NCI-H2107 (cell line): ENCODE measurements around the gene ANKFY1.
"Not testable (repeated sequence)": the region's sequence is repeated elsewhere in the genome, so short reads cannot be mapped to it uniquely, and the experiment has no call there.

Experiments used
- DNase-seq: peaks from one replicate; lab custom pipeline; 2025; lab: John Stamatoyannopoulos, UW

The ANKFY1 gene

DNA sequence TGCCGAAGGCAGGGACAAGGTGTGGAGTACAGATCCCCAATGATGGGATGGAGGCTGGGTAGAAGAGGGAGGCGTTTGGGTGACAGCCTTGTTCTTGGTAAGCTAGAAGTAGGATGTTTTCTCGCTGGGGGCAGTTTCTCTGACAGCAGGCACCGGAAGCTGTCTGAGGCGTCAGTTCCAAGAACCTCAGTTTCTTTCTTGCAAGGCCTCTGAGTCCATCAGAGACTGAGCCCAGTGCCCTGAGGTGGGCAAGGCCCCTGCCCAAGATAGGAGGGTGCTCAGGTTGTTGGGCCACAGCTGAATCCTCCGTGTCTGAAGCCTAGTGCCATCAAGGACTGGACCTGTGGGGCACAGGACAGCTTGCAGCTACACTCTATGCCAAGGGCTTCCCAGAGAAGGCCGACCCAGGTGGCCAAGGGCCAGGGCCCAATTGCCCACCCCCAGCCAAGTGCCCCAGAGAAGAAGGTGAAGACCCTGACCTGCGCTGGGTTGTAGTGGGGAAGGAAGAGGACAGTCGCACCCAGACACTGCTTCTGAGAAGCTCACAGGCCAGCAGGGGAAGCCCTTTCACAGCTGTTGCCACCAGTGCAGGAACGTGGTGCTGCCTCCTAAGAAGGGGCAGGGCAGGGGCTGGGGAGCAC lies 107.7 kb downstream of the ANKFY1 start:
- DNase-seq, result no peak

DNA sequence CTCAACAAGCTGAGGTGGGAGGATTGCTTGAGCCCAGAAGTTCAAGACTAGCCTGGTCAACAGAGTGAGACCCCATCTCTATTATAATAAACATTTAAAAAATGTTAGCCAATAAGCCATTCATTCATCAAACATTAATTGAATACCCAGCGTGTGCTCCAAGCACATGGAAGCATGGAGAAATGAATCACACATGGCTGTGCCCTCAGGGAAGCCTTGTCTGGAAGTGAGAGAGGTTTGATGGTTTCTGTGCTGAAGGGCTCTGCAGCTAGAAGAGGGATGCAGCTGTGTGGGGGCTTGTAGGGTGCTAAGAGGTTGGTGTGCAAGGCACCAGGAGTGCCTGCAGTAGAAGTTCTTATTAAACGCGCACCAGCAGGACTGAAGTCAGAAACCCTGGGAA lies 109.6 kb downstream of the ANKFY1 start:
- no peak for DNase-seq

DNA sequence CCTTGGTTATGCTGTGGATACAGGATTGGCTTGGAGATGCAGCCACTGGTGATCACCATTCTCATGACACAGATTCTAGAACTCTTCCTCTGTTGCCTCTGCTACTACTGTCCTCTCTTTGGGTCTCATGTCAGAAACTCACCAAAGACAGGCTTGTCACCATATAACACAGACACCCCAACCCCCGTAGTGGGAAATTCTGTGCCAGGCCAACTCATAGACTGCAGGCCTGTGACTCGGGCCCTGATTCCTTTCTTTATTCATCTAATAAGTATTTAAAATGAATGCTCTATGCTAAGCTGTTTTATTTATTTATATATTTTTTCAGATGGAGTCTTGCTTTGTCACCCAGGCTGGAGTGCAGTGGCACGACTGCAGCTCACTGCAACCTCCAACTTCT lies 111.3 kb downstream of the ANKFY1 start:
- no peak for DNase-seq

DNA sequence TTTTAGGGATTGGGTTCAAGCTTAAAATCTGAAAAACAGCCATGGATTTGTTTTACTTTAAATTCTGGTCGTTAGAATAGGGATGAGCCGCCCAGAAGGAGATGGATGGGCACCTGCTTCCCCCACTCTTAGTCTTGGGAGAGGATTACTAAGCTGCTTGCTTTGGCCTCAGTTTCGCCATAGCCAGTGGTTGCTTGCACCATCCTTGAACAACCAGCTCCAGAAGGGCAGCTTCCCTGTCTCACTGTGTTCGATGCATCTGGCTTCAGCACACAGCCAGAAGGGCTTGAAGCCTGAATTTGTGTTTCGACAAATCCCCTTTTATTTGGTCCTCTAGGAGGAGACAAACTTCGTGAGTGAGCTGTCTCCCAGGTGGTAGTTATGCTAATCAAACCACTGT lies 113.7 kb downstream of the ANKFY1 start:
- no peak for DNase-seq

DNA sequence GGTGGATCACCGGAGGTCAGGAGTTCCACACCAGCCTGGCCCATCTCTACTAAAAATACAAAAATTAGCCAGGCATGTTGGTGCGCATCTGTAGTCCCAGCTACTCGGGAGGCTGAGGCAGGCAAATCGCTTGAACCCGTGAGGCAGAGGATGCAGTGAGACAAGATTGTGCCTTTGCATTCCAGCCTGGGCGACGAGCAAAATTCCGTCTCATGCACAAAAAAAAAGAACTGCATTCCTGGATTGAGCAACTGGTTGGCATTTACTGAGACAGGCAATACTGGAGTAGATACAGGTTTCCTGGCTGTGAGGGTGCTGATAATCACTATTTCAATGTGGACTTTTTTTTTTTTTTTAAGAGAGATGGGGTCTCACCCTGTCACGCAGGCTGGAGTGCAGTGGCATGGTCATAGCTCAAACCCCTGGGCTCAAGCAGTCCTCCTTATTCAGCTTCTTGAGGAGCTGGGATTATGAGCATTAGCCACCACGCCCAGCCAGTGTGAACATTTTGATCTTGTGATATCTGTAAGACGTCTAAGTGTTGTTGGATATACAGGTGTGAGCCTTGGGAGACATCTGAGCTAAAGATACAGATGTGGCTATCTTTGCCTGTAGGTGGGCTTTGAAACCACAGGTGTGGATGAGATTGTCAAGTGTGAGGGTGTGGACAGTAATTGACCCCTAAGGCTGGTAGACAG lies 115.0 kb downstream of the ANKFY1 start:
- no peak for DNase-seq

DNA sequence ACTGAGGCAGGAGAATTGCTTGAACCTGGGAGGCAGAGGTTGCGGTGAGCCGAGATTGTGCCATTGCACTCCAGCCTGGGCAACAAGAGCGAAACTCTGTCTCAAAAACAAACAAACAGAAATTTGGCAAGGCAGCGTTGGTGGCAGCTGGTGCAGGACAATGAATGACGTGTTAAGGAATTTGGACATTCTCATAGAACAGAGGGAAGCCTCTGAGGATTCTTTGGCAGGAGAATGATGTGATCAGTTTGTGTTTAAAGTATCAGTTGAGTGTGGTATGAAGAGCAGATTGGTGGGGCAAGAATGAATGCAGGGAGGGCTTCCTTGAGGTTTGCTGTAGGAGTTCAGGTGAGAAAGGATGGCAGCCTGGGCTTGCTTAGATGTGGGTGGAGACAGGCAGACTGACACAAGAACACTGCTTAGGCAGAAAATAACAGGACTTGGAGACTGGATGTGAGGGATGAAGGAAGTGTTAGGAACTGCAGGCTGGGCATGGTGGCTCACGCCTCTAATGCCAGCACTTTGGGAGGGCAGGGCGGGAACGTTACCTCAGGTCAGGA lies 115.9 kb downstream of the ANKFY1 start:
- no peak for DNase-seq

DNA sequence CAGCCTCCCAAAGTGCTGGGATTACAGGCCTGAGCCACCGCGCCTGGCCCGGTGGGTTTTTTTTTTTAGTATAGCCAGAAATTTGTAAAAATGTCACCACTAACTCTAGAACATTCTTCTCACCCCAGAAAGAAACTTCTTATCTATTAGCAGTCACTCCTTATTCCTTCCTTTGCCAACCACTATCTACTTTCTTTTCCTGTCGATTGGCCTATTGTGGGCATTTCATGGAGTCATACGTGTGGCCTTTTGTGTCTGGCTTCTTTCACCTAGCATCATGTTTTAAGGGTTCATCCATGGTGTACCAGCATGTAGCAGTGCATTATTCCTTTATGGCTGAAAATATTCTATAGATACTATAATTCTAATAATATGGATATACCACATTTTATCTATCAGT lies 117.1 kb downstream of the ANKFY1 start:
- no peak for DNase-seq

DNA sequence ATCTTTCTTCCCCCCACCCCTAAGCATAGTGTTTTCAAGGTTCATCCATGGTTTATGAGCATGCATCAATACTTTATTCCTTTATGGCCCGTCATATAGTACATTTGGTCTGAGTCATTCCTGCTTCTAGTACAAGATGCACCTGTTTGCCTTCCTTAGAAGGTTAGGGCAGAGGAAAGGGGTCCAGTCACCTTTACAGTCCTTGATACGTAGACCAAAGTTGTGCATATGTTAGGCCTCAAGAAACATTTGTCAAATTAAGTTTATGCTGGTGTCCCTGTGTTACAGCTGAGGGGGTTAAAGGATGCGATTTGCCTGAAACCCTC lies 119.4 kb downstream of the ANKFY1 start:
- DNase-seq, result no peak

DNA sequence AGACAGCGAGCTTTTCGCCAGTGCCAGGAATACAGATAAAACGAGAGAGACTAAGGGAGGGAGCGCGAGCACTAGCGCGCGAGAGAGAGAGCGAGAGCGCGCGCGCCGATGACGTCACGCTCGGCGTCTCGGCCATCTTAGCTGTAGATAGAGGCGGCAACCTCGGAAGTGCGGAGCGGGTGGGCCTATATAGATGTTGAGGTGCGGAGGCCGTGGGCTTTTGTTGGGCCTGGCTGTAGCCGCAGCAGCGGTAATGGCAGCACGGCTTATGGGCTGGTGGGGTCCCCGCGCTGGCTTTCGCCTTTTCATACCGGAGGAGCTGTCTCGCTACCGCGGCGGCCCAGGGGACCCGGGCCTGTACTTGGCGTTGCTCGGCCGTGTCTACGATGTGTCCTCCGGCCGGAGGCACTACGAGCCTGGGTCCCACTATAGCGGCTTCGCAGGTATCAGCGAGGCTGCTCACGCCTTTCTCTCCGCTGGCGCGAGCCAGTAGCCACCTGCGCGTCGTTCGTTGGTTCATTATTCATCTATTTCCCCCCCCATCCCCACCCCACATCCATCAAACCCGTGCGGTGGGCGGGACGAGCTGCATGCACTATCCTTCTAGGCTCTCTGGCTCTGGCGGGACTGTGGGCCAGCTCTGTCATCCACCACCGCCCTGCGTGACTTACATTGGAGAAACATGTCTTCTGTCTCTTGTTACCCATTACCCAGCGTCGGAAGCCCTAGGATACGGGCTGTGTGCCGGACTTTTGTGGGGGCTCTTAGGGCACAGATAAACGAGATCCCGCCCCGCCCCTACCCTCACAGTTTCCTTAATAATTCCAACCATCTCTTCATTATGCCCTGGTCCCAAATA lies 120.0 kb downstream of the ANKFY1 start:
- peak; percentile 56 for DNase-seq

DNA sequence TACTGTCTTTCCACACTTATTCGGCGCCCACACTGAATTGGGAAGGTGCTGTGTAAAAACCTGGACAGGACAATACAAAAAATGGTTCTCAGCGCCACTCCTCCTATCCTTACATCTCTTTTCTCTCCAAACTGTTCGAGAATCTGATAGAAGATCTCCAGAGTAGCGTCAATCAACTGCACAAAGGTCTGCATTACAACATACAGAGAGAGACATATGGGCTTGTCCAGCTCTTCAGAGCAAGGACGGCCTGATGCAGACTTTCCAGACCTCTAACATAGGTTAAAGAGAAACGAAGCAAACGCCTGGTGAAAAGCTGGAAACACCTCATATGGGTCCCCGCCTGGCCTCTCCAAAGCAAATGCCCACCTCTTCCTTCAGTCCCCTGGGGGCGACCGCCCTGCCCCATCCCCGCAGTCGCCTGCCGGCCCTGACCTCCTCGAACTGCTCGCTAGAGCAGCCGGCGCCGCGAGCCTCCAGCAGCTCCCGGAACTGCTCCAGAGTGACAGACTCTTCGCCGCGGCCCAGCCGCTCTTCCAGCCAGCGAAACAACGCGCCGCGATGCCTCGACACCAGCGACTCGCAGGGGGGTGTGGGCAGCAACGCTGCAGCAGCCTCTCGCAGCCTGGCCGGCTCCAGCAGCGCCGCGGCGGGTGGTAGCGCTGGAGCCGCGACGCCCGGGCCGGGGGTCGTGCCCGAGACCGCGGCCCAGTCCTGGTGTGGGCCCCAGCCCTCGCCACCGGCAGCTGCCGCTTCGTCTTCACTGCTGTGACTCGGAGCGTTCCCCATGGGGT lies 121.5 kb downstream of the ANKFY1 start:
- no peak for DNase-seq

DNA sequence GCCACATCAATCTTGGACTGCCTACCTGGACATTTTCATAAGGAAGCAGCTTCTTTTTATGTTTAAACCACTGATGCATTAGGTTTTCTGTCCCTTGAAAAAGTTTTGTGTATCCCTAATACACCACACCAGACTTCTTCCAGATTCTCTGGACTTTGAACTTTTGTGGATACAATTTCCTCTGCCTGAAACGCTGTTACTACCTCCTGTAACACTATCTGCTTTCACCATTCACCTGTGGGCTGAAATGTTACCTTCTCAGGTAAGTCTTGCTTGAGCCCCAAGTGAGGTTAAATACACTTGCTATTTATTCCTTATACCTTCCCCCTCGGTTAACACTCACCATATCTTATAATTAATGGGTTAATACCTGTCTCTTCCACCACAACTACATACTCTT lies 123.7 kb downstream of the ANKFY1 start:
- DNase-seq, result no peak

DNA sequence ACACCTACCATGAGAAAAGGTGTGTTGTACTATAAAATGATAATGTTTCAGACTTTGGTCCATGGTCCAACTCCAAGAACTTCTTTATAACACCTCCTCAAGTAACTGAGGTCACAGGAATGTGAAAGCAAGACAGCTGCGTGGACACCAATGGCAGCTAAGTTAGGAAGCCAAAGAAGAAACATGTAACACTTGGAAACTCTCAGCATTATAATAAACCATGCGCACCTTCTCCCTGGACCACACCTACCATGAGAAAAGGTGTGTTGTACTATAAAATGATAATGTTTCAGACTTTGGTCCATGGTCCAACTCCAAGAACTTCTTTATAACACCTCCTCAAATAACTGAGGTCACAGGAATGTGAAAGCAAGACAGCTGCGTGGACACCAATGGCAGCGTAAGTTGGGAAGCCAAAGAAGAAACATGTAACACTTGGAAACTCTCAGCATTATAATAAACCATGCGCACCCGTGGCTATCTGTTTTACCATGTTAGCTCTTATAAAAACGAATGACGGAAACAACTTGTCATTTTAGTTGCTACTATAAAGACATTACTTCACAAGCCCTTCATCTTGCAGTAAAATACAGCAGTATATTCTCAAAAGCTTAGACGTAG lies 124.8 kb downstream of the ANKFY1 start:
- not testable (repeated sequence) for DNase-seq

DNA sequence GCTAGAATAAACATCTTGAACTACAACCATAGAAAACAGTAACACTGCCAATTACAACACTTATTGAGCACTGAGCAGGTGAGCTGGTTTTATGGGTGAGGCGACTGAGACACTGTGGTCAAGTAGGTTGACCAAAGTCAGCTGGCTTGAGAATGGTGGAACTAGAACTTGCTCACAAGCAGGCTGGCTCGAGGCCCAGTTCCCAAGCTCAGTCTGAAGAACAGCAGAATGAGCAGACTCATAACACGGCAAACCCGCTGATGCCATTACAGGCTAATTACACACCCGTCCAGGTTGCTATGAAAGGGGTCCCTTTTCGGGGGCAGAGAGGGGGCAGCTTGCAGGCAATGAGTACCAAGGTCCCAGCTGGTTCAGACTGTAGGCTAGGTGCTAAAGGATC lies 127.4 kb downstream of the ANKFY1 start:
- DNase-seq, result no peak

DNA sequence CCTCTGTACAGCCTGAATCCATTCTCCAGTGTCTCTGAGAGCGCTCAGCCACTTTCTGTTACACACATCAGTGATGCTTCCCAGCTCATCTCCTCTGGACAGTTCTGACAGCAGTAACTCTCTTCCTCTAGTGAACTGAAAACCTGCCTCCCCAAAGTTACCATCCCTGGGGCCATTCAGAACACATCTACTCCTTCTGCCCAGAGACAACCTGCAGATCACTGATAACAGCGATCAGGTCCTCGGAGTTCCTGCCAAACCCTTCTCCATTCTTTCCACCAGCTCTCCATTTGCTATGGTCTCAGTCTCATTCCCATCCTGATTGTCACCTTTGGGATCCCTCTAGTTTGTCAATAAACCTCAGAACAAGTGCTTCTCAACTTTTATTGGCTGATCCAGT lies 128.3 kb downstream of the ANKFY1 start:
- DNase-seq, result no peak

DNA sequence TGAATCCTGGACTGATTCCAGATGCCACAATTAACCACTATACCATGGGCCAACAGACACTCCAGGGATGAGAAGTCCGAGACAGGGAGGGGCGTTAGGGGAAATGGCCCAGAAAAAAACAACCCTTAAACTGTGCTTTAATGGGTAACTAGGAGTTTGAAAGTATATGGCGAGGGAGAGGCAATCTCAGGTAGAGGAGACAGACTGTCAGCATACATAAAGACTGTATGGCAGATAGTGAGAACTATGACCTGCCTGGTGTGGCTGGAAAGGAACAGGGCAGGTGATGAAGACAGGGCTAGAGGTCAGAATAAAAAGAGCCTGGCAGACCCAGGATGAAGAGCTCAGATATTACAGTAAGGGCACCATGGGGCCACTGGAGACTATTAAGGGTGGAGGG lies 129.1 kb downstream of the ANKFY1 start:
- DNase-seq, result no peak

DNA sequence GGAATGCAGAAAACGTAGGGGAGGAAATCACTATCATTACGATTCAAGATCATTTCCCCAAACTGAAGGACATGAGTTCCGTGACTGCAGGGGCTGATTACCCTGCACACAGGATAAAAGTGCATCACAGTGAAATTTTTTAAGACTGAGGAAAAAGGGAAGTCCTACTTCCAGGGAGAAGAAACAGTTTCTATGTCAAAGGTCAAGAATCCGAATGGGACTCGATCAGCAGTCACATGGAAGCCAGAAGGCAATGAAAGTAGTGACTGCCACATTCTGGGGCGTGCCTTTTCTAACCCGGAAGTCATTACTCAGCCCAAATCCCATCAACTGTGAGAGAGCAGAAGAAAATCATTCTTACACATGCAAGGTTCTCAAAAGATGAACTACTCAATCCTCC lies 133.1 kb downstream of the ANKFY1 start:
- no peak for DNase-seq

DNA sequence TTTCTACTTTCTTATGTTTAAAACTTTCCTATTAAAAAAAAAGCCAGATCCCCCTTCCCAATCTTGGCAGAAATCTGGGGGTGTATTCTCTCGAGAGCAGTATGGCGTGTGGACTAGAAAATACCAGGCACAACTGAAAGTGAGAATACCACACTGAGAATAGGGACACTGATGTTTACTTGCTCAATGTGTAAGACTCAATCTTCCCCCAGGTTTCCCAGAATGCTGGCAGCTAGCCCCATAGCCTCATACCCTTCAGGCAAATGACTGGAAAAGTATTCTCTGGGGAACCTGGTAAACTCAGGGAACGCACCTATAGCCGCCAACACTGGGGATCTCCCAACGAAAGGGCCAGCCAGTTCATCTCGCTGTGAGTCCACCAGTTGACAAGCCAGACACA lies 136.2 kb downstream of the ANKFY1 start:
- DNase-seq, result no peak

DNA sequence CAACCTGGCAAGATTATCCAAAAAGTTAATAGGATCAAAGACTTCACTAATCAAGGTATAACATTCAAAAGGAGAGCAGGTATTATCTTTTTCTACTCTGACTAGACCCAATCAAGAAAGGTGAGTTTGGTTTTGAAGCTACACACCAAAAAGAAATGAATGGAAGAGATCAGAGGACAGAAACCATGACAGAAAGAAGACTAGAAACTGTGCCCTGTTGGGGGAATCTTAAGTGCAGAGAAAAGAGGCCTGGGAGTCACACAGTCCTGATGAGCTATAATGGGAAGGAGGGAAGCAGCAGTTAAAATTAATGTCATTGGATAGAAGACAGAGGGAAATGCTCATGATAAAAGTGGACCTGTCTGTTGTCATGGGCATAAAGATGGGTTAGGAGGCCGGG lies 138.2 kb downstream of the ANKFY1 start:
- no peak for DNase-seq

DNA sequence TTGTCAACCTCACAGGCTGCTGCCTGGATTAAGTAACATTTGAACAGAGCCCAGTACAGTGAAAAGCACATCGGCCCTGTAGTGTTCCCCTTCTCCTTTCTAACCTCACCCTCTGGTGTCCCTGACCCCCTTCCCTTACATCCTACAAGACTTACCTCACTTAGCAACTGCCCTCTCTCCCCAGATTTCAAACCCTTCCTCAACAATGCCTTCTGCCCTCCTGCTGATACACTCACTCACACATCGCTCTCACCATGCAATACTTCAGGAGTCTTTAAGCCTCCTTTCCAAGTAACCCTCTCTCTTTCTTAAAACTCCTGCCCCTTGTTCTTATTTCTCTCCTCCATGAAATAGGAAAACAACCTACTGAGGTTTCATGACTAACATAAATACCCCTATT lies 138.8 kb downstream of the ANKFY1 start:
- no peak for DNase-seq

DNA sequence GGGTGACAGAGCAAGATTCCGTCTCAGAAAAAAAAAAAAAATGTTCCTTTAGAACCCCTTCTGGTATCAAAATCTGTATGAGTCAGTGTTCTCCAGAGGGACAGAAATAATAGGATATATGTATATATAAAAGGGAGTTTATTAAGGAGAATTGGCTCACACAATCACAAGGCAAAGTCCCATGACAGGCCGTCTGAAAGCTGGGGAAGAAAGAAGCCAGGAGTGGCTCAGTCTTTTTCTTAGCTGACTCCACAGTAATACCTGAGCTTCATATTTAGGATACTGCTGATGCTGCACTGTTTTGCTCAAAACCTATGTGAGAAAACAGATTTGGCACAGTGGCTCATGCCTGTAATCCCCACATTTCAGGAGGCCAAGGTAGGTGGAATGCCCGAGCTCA lies 143.4 kb downstream of the ANKFY1 start:
- no peak for DNase-seq

DNA sequence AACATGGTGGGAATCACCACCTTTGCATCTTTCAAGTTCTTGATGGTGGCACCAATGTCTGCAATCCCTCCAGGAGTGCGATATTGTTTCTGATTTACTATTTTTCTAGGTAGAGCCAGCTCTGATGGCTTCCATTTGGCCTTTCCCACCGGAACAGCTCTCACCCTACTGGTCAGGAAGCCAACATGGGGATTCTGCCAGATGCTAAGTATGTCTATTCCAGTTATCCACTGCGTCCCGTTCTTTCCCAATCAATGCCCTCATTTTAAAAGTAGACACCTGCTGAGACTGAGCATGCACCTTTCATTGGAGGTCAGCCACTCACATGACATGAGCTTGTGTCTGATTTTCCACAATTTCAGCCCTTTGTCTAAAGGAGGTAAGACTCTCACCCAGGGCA lies 144.5 kb downstream of the ANKFY1 start:
- DNase-seq, result no peak
